Epidermal melanocyte (primary cell): Measurements from ENCODE around the gene WARS2.
"Not testable (repeated sequence)": the region's sequence is repeated elsewhere in the genome, so short reads cannot be mapped to it uniquely, and the experiment has no call there.

ENCODE experiments used
- DNase-seq: peaks from one replicate; pipeline ENCODE4 v3.0.0; 2011; ENCODE audit warnings: low spot score; ENCODE audit not compliant: insufficient read length

WARS2 gene

DNA sequence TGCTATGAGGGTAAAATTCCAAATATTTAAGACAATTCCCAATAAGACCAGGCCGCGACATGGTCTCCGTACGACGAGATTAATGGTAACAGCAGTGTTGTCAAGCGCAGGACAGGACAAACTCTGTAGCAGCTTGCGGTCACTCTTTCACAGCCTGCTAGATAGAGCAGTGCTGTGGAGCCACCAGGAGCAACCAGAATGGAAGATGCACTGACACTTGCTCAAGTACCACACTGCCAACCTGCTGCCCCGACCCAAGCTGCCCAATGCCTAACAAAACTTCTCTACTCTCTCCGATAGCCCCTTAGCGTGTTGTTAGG lies 636 bp downstream of the WARS2 start:
- DNase-seq = no peak

DNA sequence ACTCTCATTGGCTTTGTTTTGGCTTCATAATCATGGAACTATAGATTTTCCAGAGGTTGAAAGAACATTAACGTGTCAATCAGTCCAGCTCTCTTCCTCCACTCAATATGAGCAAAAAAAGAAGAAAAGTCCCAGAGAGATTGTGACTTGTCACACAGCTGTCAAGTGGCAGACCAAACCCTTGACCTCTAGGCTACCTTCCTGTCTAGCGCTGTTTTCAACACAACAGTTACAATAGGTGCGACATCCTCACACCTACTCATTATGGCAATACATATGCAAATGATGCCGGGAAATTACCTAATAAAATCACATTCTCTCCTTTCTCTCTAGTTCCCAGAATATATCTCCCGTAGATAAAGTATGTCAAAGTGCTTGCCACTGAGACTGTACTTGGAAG lies 1.1 kb downstream of the WARS2 start:
- DNase-seq = no peak

GRCh38 chr1:119136401-119136800 lies 4.1 kb downstream of the WARS2 start:
- DNase-seq = no peak

- DNase-seq = no peak
These were observed 6.5 kb downstream of the WARS2 start for GRCh38 chr1:119133987-119134386.

DNA sequence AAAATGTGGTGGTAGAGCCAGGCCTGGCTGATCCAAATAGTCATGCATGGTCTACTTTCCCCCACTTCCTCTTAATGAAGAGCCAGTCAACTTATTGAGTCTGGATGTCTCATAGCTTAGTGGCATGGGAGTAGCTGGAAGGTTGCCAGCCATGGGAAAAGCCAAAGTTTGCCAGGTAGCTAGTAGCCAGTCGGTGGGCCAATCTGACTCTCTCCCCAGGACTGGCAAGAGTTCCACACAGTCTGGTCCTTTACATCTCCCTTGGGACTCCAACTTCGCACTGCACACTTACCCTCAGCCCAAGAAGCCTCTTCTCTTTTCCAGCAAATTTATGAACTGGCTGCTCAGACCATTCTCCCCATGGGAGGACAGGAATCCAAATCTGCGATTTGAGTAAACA lies 8.3 kb downstream of the WARS2 start:
- no peak for DNase-seq

DNA sequence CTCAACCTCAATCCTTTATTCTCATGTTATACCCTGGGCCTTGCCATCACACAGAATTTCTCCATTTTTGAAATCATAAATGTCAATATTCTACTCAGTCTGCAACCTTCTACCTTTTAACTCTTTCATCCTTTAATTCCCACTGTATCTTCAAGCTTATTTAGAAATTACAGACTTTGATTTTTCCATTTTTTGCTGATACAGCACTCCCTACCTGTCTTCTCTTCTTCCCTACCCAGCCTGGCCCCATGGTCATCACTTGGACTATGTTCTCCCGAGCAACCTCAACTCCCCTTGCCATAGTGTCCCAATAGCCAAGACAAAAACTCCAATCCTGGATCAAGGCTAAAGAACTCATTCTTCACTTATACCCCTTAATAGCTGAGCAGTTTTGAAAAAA lies 14.6 kb downstream of the WARS2 start:
- DNase-seq = no peak

DNA sequence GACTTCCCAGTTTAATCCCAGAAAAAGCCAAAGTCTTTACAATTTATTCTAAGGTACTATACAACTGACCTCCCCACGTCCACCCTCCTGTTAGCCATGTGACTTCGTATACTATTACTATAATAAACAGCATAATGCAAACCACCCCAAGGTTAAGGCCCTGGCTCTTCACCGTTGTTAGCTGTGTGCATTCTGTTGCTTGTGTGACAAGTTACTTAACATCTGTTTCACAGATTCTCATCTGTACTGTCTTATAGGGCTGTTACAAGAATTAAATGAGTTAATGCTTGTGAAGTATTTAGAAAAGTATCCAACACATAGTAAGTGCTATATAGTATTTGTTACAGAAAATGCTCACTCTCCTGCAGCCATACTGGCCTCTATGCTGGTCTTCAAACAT lies 15.7 kb downstream of the WARS2 start:
- no peak for DNase-seq

DNA sequence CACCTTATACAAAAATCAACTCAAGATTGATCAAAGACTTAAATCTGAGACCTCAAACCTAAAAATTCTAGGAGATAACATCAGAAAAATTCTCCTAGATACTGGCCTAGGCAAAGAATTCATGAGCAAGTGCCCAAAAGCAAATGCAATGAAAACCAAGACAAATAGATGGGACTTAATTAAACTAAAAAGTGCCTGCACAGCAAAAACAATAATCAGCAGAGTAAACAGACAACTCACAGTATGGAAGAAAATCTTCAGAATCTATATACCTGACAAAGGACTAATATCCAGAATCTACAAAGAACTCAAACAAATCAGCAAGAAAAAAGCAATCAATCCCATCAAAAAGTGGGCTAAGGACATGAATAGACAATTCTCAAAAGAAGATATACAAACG lies 18.6 kb downstream of the WARS2 start:
- DNase-seq = not testable (repeated sequence)

DNA sequence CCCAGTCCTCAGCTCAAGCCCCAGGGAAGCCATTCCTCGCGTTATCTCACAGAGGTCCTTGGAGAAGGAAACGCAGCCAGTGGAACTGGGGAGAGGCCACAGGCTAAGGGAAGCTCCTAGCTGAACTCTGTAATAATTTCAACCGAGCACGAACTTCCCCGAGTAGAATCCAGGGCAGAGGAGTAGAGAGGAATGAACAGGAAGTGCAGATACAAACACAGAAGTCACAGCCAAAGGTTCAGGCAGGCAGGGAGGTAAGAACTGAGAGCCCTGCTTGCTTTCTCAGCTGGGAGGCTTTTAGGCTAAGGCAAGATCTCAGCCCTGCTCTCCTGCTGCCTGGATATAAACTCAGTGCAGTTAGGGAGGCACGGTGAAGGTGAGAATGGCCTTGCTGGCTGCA lies 23.7 kb downstream of the WARS2 start:
- no peak for DNase-seq

DNA sequence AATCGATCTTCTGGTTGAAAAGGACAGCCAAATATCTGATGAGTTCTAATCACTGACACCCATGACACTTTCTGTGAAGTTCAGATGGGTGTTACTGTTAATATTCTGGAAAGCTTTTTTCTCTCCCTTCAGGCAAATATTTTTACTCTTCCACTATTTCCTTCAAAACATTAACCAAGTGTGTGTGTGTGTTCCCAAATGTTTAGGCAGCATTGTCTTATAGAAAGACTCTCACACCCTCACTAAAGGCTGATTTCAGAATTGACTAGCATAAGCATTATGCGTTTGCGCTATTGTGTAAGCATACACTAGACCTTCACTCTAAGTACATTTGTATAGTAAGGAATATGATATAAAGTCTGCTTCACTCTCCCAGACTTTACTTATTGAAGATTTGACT lies 24.7 kb downstream of the WARS2 start:
- no peak for DNase-seq

DNA sequence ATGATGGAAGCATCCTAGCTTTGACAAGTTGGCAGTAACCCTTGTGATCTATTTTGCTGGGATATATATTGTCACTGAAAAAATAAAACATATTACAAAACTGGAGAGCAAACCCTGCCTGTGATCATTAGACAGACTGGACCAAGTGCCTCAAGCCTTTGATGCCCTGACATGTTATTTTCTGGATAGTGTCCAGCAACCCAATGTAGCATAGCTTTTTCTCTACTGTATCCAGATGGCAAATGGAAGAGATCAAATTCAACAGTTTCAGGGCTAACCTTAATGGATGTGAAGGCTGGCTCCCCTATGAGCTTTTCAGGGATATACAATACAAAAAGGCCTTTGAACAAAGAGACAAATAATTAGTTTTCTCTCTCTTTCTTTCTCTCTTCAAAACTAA lies 25.1 kb downstream of the WARS2 start:
- DNase-seq = no peak

DNA sequence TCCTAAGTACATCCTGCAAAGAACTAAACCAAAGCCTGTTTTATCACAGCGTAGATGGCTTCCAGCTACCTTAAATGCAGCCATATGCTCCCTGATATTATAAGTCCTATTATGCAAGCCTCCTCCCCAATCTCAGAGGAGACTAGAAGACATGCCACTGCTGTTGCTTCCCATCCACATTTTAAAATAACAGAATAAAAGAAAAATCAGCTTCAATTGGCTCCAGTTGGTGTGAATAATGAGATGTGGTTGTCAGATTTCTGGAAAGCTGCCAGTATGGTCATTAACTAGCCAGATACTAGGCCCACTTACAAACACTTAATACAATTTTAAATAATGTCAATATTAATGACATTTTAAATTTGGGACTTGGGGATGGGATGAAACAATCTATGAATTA lies 25.7 kb downstream of the WARS2 start:
- DNase-seq = no peak

- no peak for DNase-seq
These were observed 27.7 kb downstream of the WARS2 start for GRCh38 chr1:119112791-119113190.

GRCh38 chr1:119112244-119112643 lies 28.2 kb downstream of the WARS2 start:
- DNase-seq = no peak

DNA sequence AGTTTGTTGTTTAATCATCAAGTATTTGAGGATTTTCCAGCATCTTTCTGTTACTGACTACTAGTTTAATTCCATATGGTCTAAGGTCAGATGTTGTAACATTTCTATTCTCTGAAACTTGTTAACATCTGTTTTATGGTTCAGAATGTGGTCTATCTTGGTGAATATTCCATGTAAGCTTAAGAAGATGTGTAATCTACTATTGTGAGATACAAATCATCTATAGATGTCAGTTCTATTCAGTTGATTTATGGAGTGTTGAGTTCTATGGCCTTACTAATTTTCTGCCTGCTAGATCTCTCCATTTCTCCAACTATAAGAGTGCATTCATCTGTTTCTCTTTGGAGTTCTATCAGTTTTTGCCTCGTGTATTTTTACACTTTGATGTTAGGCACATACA lies 31.5 kb downstream of the WARS2 start:
- no peak for DNase-seq

GRCh38 chr1:119103764-119104163 lies 36.7 kb downstream of the WARS2 start:
- DNase-seq = no peak

DNA sequence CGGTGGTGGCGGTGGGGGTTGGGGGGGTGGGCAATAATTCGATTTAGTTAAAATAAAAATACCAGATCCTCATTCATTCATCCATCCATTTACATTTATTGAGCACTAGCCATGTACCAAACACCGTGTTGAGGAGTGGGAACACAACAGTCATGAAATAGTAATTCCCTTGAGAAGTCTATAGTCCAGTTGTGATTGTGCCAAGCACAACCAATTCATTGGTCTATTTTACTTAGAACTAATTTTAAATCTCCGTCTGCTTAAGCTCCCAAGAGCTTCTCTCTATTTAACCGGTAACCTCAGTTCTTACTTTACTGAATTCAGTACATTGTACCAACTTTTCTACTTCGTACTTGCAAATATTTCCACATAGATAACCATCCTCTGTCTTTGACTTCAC lies 38.4 kb downstream of the WARS2 start:
- no peak for DNase-seq

DNA sequence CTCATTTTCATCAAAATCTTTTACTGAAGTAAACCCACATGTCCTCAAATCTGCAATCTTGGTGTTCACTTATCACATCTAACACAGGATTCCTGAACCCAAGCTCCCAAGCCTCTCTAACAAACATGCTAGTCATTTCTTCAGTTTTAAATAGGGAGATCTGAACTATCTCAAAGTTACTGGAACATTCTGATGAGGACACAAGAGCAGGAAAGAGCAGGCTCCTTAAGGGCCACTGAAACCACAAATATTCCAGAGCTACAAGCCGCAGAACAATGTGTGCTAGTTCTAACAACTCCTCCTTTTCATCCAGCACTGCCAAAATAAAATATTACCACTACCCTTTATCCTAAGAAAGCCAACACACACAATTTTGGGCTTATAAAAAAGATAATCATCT lies 38.9 kb downstream of the WARS2 start:
- no peak for DNase-seq

DNA sequence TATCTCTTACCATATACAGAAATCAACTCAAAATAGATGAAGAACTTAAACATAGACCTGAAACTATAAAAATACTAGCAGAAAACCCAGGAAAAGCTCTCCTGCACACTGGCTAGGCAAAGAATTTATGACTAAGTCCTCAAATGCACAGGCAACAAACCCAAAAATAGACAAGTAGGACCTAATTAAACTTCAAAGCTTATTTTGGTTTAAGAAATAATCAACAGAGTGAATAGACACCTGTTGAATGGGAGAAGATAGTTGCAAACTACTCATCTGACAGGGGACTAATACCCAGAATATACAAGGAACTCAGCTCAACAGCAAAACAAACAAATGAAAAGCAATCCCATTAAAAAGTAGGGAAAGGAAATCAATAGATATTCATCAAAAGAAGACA lies 40.7 kb downstream of the WARS2 start:
- DNase-seq = no peak

DNA sequence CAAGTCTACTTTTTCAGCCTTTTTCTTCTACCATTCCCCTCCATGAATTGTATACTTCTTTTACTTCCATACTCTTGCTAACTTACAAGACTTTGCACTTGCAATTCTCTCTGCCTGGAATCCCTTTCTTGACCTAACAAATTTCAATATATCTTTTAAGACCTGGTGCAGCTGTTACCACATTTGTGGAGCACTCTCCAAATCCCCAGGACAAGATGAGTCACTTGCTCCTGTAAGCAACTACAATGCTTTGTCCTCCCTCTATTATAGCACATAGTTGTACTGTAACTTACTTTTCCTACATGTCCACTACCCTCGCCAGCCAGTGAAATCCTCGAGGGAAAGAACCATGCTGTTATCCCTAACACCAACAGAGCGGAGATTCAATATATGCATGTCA lies 43.1 kb downstream of the WARS2 start:
- DNase-seq = no peak

- no peak for DNase-seq
These were observed 46.7 kb downstream of the WARS2 start for GRCh38 chr1:119093721-119094120.

- no peak for DNase-seq
These were observed 48.8 kb downstream of the WARS2 start for GRCh38 chr1:119091618-119092017.

- DNase-seq = no peak
These were observed 50.2 kb downstream of the WARS2 start for GRCh38 chr1:119090250-119090649.

GRCh38 chr1:119086830-119087229 lies 53.6 kb downstream of the WARS2 start:
- no peak for DNase-seq

DNA sequence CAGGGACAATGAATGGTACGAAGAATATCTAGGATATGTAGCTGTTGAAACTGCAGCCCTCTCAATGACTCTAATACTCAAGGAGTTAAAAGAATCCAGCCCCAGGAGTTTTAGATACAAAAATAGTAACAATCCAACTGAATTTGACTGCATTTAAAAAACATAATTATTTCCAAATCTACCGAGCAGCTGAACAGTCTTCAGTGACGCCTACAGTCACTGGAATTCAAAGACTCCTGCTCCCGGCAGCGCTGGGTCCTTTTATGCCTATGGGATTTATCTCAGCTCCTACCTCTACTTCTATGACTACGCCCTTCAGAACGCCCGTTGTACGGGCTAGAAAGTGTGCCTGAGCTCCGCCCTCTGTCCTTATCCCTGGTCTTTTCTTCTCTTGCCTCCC lies 55.7 kb downstream of the WARS2 start:
- no peak for DNase-seq
